Dendritic cell treated with granulocyte-macrophage colony-stimulating factor and Interleukin-4, amounts not matched to agents 40 ng/mL and 50 ng/mL, for 4 days (primary cell): ENCODE data around the gene RAB37.

Source experiments
- H3K27ac Mint-ChIP-seq: one replicate; pipeline ENCODE4 v1.8.0; 2022; ENCODE audit warnings: mild to moderate bottlenecking, mixed read lengths
- H3K27me3 Mint-ChIP-seq: one replicate; pipeline ENCODE4 v1.8.0; 2022; ENCODE audit warnings: mild to moderate bottlenecking, mixed read lengths
- H3K36me3 Mint-ChIP-seq: one replicate; pipeline ENCODE4 v1.8.0; 2022; ENCODE audit warnings: low read depth, mixed read lengths
- H3K4me1 Mint-ChIP-seq: one replicate; pipeline ENCODE4 v1.8.0; 2022; ENCODE audit warnings: low read depth, mixed read lengths
- H3K4me3 Mint-ChIP-seq: one replicate; pipeline ENCODE4 v1.8.0; 2022; ENCODE audit warnings: mild to moderate bottlenecking, moderate library complexity, mixed read lengths
- H3K9me3 Mint-ChIP-seq: one replicate; pipeline ENCODE4 v1.8.0; 2022; ENCODE audit warnings: mixed read lengths
- intact Hi-C: fragments of 100-400 bp; cut with micrococcal nuclease; formaldehyde crosslinking; loops from one replicate; pipeline ENCODE4 v1.15.0; 2022

Gene RAB37

DNA sequence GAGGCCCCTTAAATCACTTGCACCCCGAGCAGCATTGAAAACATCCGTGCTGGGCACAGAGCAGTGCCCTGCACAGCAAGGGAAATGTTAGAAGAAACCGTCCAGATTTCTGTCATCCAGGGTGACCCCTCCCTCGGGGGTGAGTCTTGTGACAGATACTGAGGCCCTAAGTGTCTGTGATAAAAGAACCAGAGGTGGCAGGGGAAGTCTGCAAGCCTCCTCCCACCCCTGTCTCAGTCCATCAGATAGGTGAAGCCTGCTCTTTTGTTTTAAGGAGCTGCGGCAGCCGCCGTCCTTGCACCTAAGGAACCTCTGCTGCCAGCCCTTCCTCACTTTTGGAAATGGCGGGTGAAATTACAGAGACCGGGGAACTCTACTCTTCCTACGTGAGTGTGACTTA, 39.9 kb downstream of the RAB37 start:
- no peaks in the 10 kb centered on the region for H3K9me3 Mint-ChIP-seq
- peak overlapping the region; percentile 94 for H3K27ac Mint-ChIP-seq
- intact Hi-C loops, result loop anchor here (1.0 kb wide), 1 partner anchor 96 kb away; no protein-coding TSS in a partner anchor
- H3K36me3 Mint-ChIP-seq, result peaks cover 61% of the 10 kb centered on the region
- H3K4me3 Mint-ChIP-seq, result peak overlapping the region; percentile 96
- no peaks in the 10 kb centered on the region for H3K27me3 Mint-ChIP-seq
- peaks cover 73% of the 10 kb centered on the region for H3K4me1 Mint-ChIP-seq

GRCh38 chr17:74777901-74778515, 41.0 kb downstream of the RAB37 start:
- Mint-ChIP-seq H3K4me1 (peaks cover 83% of the 10 kb centered on the region), H3K4me3 (peak overlapping the region; percentile 4), H3K36me3 (peaks cover 61% of the 10 kb centered on the region), H3K27me3 (no peaks in the 10 kb centered on the region), H3K27ac (peak overlapping the region; percentile 97), H3K9me3 (no peaks in the 10 kb centered on the region)
- intact Hi-C loops, result no loop called here

DNA sequence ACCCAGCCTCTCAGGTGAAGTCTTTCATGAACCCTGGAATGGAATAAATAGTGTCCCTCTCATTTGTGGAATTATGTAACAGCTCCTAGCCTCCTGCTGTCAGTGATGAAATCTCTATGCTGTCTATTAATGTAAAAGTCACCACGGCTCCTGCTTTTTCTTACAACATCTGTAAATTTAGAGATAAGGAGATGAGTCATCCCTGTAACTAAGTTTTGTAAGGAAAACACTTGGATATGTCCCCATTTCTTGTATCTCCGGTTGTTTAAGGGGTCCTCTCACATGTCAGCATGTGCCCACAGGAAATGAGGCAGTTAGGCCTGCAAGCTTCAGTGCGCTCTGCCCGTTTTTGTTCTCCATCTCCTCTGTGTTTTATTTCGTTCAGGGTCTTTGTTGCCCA, 41.9 kb downstream of the RAB37 start:
- H3K27ac Mint-ChIP-seq, result peak overlapping the region; percentile 97
- no peak overlapping the region for H3K4me3 Mint-ChIP-seq
- H3K4me1 Mint-ChIP-seq, result peaks cover 83% of the 10 kb centered on the region
- intact Hi-C loops, result no loop called here
- H3K9me3 Mint-ChIP-seq, result no peaks in the 10 kb centered on the region
- peaks cover 59% of the 10 kb centered on the region for H3K36me3 Mint-ChIP-seq
- H3K27me3 Mint-ChIP-seq, result no peaks in the 10 kb centered on the region

- H3K4me1 Mint-ChIP-seq, result peaks cover 86% of the 10 kb centered on the region
- H3K27me3 Mint-ChIP-seq, result peaks cover 3% of the 10 kb centered on the region
- intact Hi-C loops, result no loop called here
- H3K36me3 Mint-ChIP-seq, result peaks cover 62% of the 10 kb centered on the region
- peak overlapping the region; percentile 57 for H3K4me3 Mint-ChIP-seq
- H3K27ac Mint-ChIP-seq, result peak overlapping the region; percentile 97
- no peaks in the 10 kb centered on the region for H3K9me3 Mint-ChIP-seq
Measured at GRCh38 chr17:74779501-74779900, 42.4 kb downstream of the RAB37 start.

- Mint-ChIP-seq H3K9me3 (no peaks in the 10 kb centered on the region), H3K4me1 (peaks cover 91% of the 10 kb centered on the region), H3K4me3 (peak overlapping the region; percentile 57), H3K36me3 (peaks cover 66% of the 10 kb centered on the region), H3K27ac (peak overlapping the region; percentile 97), H3K27me3 (peaks cover 3% of the 10 kb centered on the region)
- intact Hi-C loops, result loop anchor here (2.0 kb wide), 1 partner anchor 31 kb away; the partner anchor contains the start of gene NHERF1
Measured at GRCh38 chr17:74779948-74780400, 42.9 kb downstream of the RAB37 start.

DNA sequence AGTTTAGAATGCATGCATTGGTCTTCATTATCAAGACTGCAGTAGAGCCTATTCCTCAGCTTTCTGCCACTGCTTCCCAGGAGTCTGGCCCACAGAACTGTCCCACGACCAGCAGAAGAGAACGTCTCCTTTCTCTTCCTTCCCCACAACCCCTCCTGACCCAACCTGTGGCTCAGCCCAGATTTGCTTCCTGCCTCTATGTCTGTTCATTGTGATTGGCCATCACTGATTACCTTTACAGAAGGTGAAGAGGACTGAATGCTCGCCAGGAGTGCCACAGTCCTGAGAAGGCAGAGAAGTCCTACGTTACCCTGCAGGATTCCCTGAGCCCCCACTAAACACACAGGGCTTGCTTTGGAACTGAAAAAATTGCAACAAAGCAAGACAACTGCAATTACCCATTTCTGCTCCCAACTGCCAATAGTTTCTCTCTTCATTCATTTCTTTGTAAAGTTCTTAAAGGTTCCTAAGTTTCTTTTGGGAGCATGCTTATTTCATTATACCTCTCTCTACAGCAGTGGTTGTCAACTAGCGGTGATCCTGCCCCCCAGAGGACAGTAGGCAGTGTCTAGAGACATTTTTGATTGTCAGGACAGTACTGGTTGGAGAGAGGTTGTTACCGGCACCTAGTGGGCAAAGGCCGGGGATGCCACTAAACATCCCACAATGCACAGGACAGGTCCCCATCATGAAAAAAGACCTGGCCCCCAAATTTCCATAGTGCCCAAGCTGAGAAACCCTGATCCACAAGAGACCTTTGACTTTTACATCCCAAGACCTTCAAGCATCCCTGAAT, 43.6 kb downstream of the RAB37 start:
- Mint-ChIP-seq H3K27me3 (peaks cover 3% of the 10 kb centered on the region), H3K4me1 (peaks cover 93% of the 10 kb centered on the region), H3K36me3 (peaks cover 66% of the 10 kb centered on the region), H3K27ac (peak overlapping the region; percentile 97), H3K9me3 (no peaks in the 10 kb centered on the region), H3K4me3 (peak overlapping the region; percentile 48)
- intact Hi-C loops, result loop anchor here (2.0 kb wide), 1 partner anchor 32 kb away; the partner anchor contains the start of gene NHERF1

DNA sequence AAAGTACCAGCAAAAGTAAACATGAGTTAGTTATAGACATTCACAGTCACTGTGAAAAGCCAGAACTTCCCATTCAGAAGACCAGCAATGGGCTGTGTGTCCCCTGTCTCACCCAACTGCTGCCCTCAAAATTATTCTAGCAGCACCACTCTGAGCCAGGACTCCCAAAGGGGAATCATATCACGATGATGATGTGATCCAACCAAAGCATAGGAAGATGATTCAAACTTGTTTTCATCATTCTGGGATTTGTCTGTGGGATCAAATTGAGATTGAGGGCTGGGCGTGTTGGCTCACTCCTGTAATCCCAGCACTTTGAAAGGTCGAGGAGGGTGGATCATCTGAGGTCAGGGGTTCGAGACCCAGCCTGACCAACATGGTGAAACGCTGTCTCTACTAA, 45.5 kb downstream of the RAB37 start:
- intact Hi-C loops, result no loop called here
- peak overlapping the region; percentile 97 for H3K27ac Mint-ChIP-seq
- no peaks in the 10 kb centered on the region for H3K9me3 Mint-ChIP-seq
- H3K4me1 Mint-ChIP-seq, result peaks cover 92% of the 10 kb centered on the region
- H3K36me3 Mint-ChIP-seq, result peaks cover 59% of the 10 kb centered on the region
- peaks cover 3% of the 10 kb centered on the region for H3K27me3 Mint-ChIP-seq
- no peak overlapping the region for H3K4me3 Mint-ChIP-seq

- peaks cover 3% of the 10 kb centered on the region for H3K27me3 Mint-ChIP-seq
- H3K4me1 Mint-ChIP-seq, result peaks cover 89% of the 10 kb centered on the region
- intact Hi-C loops, result no loop called here
- H3K4me3 Mint-ChIP-seq, result no peak overlapping the region
- no peaks in the 10 kb centered on the region for H3K9me3 Mint-ChIP-seq
- no peak overlapping the region for H3K27ac Mint-ChIP-seq
- peaks cover 70% of the 10 kb centered on the region for H3K36me3 Mint-ChIP-seq
Measured at GRCh38 chr17:74784125-74784810, 47.2 kb downstream of the RAB37 start.

GRCh38 chr17:74785096-74785980, 48.3 kb downstream of the RAB37 start:
- Mint-ChIP-seq H3K9me3 (no peaks in the 10 kb centered on the region), H3K4me1 (peaks cover 86% of the 10 kb centered on the region), H3K27ac (no peak overlapping the region), H3K36me3 (peaks cover 75% of the 10 kb centered on the region), H3K27me3 (peaks cover 3% of the 10 kb centered on the region), H3K4me3 (no peak overlapping the region)
- intact Hi-C loops, result no loop called here

- H3K36me3 Mint-ChIP-seq, result peaks cover 74% of the 10 kb centered on the region
- H3K27me3 Mint-ChIP-seq, result peaks cover 3% of the 10 kb centered on the region
- intact Hi-C loops, result no loop called here
- no peaks in the 10 kb centered on the region for H3K9me3 Mint-ChIP-seq
- H3K27ac Mint-ChIP-seq, result peak overlapping the region; percentile 83
- peaks cover 86% of the 10 kb centered on the region for H3K4me1 Mint-ChIP-seq
- H3K4me3 Mint-ChIP-seq, result peak overlapping the region; percentile 38
Measured at GRCh38 chr17:74785981-74786360, 48.9 kb downstream of the RAB37 start.

GRCh38 chr17:74786431-74787055, 49.5 kb downstream of the RAB37 start:
- Mint-ChIP-seq H3K9me3 (no peaks in the 10 kb centered on the region), H3K27me3 (peaks cover 3% of the 10 kb centered on the region), H3K4me1 (peaks cover 82% of the 10 kb centered on the region), H3K36me3 (peaks cover 71% of the 10 kb centered on the region), H3K4me3 (peak overlapping the region; percentile 38), H3K27ac (peak overlapping the region; percentile 83)
- intact Hi-C loops, result no loop called here

DNA sequence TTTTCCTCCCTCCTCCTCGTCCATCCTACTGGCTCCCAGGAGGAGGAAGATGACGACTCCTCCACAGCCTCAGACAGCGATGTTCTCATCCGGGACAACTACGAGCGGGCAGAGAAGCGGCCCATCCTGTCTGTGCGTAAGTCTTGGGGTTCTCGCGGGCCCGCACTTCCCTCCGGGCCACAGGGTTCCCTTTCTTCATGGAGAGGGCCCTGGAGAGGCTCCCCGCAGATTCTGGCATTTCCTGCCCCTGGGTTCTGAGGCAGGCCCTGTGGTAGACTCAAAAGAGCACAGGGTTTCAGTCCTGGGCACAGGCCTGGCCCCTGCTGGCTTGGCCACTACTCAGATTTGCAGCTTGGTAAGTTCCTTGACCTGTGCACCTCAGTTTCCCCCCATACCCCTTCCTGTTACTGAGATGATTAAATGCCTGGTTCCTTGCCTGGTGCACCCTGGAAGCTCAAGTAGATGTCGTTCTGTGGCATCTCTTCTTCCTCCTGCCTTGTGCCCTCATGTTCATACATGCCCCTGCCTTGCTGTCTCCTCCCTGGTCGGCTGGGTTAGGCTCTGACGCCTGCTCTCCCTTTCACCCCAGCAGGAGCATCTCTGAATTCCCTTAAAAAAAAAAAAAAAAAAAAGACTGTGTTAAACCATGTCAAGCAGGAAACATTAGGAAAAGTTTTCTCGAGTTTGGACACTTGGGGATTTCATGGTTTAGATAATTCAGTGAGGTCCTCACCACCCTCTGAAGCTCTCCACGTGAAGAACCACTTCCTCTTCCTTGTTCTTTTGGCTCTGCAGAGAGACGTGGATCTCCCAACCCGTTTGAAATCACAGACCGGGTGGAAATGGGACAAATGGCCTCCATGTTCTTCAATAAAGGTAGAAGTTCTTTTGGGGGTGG, 53.4 kb downstream of the RAB37 start:
- intact Hi-C loops, result loop anchor here (1.0 kb wide), 1 partner anchor 75 kb away; no protein-coding TSS in a partner anchor
- no peaks in the 10 kb centered on the region for H3K27me3 Mint-ChIP-seq
- peaks cover 73% of the 10 kb centered on the region for H3K36me3 Mint-ChIP-seq
- H3K9me3 Mint-ChIP-seq, result no peaks in the 10 kb centered on the region
- peak overlapping the region; percentile 19 for H3K4me3 Mint-ChIP-seq
- H3K4me1 Mint-ChIP-seq, result peaks cover 45% of the 10 kb centered on the region
- H3K27ac Mint-ChIP-seq, result peak overlapping the region; percentile 72
